ENCODE measurements around the gene OR5D16. TPM values are rescaled to one million over a fixed set of nuclear protein-coding genes. Genes with fewer than 3 reads are reported as not detected.

The OR5D16 gene
- not detected in 5 replicates for total RNA-seq (2022; extraction: Qiagen RNA extraction; ENCODE audit: low read depth)

GRCh38 chr11:55838452-55838851 is at the start of gene OR5D16:
Gene OR5D16, plus strand, starts transcription at chr11:55838752. Its CDS starts 0 bp downstream, at chr11:55838752.

DNA sequence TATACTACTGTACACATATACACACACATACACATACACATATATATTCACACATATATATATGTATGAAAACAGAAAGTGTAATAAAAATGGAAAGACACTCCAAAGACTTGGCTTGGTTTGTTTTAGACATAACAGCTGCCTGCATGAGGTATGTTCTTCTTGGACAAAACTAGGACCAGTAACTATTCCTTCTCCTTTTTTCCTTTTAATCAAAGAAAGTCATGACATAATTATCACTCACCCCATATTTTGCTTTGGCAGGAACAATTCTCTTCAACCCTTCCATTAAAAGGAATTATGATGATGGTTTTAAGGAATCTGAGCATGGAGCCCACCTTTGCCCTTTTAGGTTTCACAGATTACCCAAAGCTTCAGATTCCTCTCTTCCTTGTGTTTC is 43.3 kb upstream of the OR5D16 start, which contains the start of gene OR5D14:
OR5D14 (plus strand) TSS at position 301 of the 400 bp plus-strand sequence; CDS start at position 301, 0 bp downstream.

DNA sequence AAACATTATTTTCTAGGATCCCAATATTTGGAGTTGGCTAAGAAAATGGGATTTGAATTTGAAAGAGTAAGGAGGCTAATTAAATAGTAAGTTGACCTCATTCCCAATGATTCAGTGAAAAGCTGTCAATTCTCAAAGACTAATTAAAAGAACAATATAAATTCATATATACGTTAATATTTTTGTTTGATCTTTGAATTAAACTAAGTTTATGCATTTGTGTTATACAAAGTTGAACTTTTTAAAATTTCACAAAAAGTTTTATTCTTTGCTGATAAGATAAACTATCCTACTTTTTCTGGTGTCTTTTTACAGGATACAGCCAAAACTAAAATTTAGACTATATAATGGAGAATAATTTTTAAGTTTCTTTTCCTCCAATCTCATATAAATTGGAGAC is 27.5 kb upstream of the OR5D16 start, which contains the start of gene OR5L1:
OR5L1 (plus strand) TSS at position 301 of the 400 bp plus-strand sequence. CDS start 100 bp downstream, outside the sequence.

GRCh38 chr11:55819330-55819729 is 19.2 kb upstream of the OR5D16 start, which contains the start of gene OR5D18:
Gene OR5D18, plus strand, starts transcription at chr11:55819630. Its CDS starts 0 bp downstream, at chr11:55819630.

DNA sequence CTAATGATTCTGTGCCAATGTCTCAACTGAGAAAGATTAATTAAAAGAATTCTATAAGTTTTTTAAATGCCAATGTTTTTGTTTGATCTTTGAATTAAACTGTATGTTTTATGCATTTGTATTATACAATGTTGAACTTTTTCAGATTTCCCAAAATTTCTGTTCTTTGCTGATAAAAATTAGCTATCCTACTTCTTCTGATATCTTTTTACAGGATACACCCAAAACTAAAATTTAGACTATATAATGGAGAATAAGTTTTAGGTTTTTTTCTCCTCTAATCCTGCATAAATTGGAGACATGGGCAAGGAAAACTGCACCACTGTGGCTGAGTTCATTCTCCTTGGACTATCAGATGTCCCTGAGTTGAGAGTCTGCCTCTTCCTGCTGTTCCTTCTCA is 11.6 kb upstream of the OR5D16 start, which contains the start of gene OR5L2:
OR5L2 (plus strand) TSS at position 301 of the 400 bp plus-strand sequence; CDS start at position 301, 0 bp downstream.

DNA sequence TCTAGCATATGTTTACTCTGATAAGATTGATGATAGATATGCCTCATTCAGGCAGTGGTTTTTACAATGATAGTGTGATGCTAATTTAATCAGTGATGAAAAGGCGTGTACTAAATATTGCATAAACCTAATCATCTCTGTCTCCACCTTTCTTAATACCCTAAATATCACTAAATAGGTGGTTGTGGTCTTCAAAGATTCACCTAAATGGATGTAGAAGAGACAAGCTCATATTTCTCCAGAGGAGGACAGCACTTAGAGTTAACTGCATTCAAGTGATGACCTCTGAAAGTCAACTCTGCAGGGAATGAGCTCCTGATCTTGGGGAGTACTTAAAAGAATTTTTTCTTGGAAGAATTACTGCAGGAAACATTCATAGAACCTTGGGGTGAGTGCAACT is 44.4 kb downstream of the OR5D16 start, which contains the start of gene TRIM51:
TRIM51 (plus strand) TSS at position 301 of the 400 bp plus-strand sequence. CDS start 2,132 bp downstream, outside the sequence.

Other genes with a start within 250 kb of the OR5D16 start
- gene OR4C11, start 231.1 kb upstream of the OR5D16 start, total RNA-seq (2022; extraction: Qiagen RNA extraction; ENCODE audit: low read depth), result not detected in 5 replicates
- gene OR4P4, start 203.6 kb upstream of the OR5D16 start, total RNA-seq (2022; extraction: Qiagen RNA extraction; ENCODE audit: low read depth), result not detected in 5 replicates
- not detected in 5 replicates for gene OR4S2, start 190.4 kb upstream of the OR5D16 start, total RNA-seq (2022; extraction: Qiagen RNA extraction; ENCODE audit: low read depth)
- gene OR4C6, start 176.6 kb upstream of the OR5D16 start, total RNA-seq (2022; extraction: Qiagen RNA extraction; ENCODE audit: low read depth), result not detected in 5 replicates
- gene OR5D13, start 65.3 kb upstream of the OR5D16 start, total RNA-seq (2022; extraction: Qiagen RNA extraction; ENCODE audit: low read depth), result not detected in 5 replicates
- not detected in 5 replicates for gene OR5D14, start 43.2 kb upstream of the OR5D16 start, total RNA-seq (2022; extraction: Qiagen RNA extraction; ENCODE audit: low read depth)
- not detected in 5 replicates for gene OR5L1, start 27.4 kb upstream of the OR5D16 start, total RNA-seq (2022; extraction: Qiagen RNA extraction; ENCODE audit: low read depth)
- gene OR5D18, start 19.1 kb upstream of the OR5D16 start, total RNA-seq (2022; extraction: Qiagen RNA extraction; ENCODE audit: low read depth), result not detected in 5 replicates
- not detected in 5 replicates for gene OR5L2, start 11.5 kb upstream of the OR5D16 start, total RNA-seq (2022; extraction: Qiagen RNA extraction; ENCODE audit: low read depth)
- gene TRIM51, start 44.5 kb downstream of the OR5D16 start, total RNA-seq (2022; extraction: Qiagen RNA extraction; ENCODE audit: low read depth), result not detected in 5 replicates
- gene OR5W2, start 75.8 kb downstream of the OR5D16 start, total RNA-seq (2022; extraction: Qiagen RNA extraction; ENCODE audit: low read depth), result not detected in 5 replicates
- gene OR5I1, start 97.6 kb downstream of the OR5D16 start, total RNA-seq (2022; extraction: Qiagen RNA extraction; ENCODE audit: low read depth), result not detected in 5 replicates
- not detected in 5 replicates for gene OR10AG1, start 131.2 kb downstream of the OR5D16 start, total RNA-seq (2022; extraction: Qiagen RNA extraction; ENCODE audit: low read depth)
- gene OR5F1, start 155.9 kb downstream of the OR5D16 start, total RNA-seq (2022; extraction: Qiagen RNA extraction; ENCODE audit: low read depth), result not detected in 5 replicates
- not detected in 5 replicates for gene OR5AS1, start 188.9 kb downstream of the OR5D16 start, total RNA-seq (2022; extraction: Qiagen RNA extraction; ENCODE audit: low read depth)